IgD-negative memory B cell (primary cell): ENCODE data around the gene PCBD2. TPM values are rescaled to one million over a fixed set of nuclear protein-coding genes. Genes with fewer than 3 reads are reported as not detected.

Experiments
- H3K27ac Mint-ChIP-seq, 3 donors: one replicate each; pipeline ENCODE4 v1.8.0; 2020 to 2022; ENCODE audit warnings: mild to moderate bottlenecking in 3 of 3, mixed read lengths in 3 of 3, moderate library complexity in 1 of 3
- H3K27me3 Mint-ChIP-seq: one replicate; pipeline ENCODE4 v1.8.0; 2021; ENCODE audit warnings: mixed read lengths
- H3K36me3 Mint-ChIP-seq: one replicate; pipeline ENCODE4 v1.8.0; 2020; ENCODE audit warnings: mild to moderate bottlenecking, mixed read lengths
- H3K4me1 Mint-ChIP-seq, 3 donors: one replicate each; pipeline ENCODE4 v1.8.0; 2020 to 2022; ENCODE audit warnings: mixed read lengths in 3 of 3, mild to moderate bottlenecking in 1 of 3
- H3K4me3 Mint-ChIP-seq, 4 donors: one replicate each; pipeline ENCODE4 v1.8.0; 2020 to 2022; ENCODE audit warnings: mild to moderate bottlenecking in 4 of 4, mixed read lengths in 4 of 4, moderate library complexity in 3 of 4
- H3K9me3 Mint-ChIP-seq, 3 donors: one replicate each; pipeline ENCODE4 v1.8.0; 2020 to 2021; ENCODE audit warnings: mixed read lengths in 3 of 3, mild to moderate bottlenecking in 1 of 3
- polyA plus RNA-seq: library from polyadenylated mRNA; unstranded; fragments of 300-500 nt; fragmentation: Illumina TruSeq; gene quantifications from one replicate; pipeline ENCODE4 v1.2.3, GENCODE V29; 2021

PCBD2 gene
- polyA plus RNA-seq, 1 donor from 2014 or later = 13.9 TPM

DNA sequence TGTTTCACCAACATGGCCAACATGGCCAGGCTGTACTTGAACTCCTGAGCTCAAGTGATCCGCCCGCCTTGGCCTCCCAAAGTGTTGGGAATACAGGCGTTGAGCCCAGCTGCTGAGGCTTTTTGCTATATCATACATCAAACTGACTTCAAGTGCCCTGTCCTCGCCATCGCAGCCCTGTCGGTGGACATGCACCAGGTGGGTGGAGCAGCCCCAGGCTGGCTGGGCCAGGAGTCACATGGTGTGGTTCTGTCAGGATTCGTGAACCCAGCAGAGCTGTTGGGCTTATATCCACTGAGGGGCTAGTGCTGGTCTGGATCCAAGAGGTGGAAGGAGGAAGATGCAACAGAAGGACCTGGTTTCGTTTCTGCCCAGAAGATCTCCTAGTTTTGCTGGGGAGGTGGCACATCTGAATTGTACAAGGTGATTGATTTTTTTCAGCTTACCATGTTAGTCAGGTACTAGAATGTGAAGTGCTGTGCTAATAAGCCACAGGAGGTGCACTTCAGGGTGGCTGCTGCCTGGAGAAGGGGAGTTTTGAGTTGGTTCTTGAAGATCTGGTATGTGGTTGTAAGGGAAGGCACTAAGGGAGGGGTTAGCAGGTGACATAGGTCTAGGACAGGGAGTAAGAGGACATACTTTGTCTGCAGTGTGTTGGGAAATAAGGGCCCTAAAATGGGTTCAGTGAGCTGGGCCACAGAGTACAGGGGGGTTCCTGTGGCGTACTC, 16.1 kb downstream of the PCBD2 start:
- Mint-ChIP-seq H3K4me1 (peaks cover 0 to 3% (median 2%) of the 10 kb centered on the region in 3 donors), H3K27ac (no peak overlapping the region), H3K9me3 (no peaks in the 10 kb centered on the region)

DNA sequence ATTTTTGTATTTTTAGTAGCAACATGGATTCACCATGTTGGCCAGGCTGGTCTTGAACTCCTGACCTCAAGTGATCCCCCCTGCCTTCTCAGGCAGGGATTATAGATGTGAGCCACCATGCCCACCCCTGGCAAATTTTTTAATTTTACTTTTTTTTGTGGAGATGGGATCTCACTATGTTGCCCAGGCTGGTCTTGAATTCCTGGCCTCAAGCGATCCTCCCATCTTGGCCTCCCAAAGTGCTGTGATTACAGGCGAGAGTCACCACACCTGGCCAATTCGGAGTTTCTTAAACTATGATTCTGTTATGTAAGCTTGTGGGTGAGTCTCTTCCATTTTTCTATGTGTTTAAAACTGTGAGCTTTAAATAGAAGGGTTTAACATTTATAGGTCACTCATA, 27.6 kb downstream of the PCBD2 start:
- Mint-ChIP-seq H3K4me3 (no peak overlapping the region), H3K36me3 (peaks cover 9% of the 10 kb centered on the region), H3K27ac (no peak overlapping the region)

More for the DNA sequence above, 16.1 kb downstream of the PCBD2 start:
- peaks cover 10% of the 10 kb centered on the region for H3K36me3 Mint-ChIP-seq
- H3K27me3 Mint-ChIP-seq = no peaks in the 10 kb centered on the region
- H3K4me3 Mint-ChIP-seq = no peak overlapping the region

GRCh38 chr5:134934202-134934601, 29.3 kb downstream of the PCBD2 start:
- Mint-ChIP-seq H3K27me3 (no peaks in the 10 kb centered on the region), H3K36me3 (peaks cover 8% of the 10 kb centered on the region), H3K4me3 (no peak overlapping the region), H3K4me1 (no peaks in the 10 kb centered on the region), H3K9me3 (no peaks in the 10 kb centered on the region), H3K27ac (no peak overlapping the region)

More for the DNA sequence above, 27.6 kb downstream of the PCBD2 start:
- Mint-ChIP-seq H3K9me3 (no peaks in the 10 kb centered on the region), H3K4me1 (no peaks in the 10 kb centered on the region), H3K27me3 (no peaks in the 10 kb centered on the region)

- Mint-ChIP-seq H3K4me1 (no peaks in the 10 kb centered on the region), H3K27ac (no peak overlapping the region), H3K9me3 (no peaks in the 10 kb centered on the region), H3K36me3 (peaks cover 9% of the 10 kb centered on the region), H3K27me3 (no peaks in the 10 kb centered on the region), H3K4me3 (no peak overlapping the region)
These were observed 31.0 kb downstream of the PCBD2 start for GRCh38 chr5:134935711-134936602.

DNA sequence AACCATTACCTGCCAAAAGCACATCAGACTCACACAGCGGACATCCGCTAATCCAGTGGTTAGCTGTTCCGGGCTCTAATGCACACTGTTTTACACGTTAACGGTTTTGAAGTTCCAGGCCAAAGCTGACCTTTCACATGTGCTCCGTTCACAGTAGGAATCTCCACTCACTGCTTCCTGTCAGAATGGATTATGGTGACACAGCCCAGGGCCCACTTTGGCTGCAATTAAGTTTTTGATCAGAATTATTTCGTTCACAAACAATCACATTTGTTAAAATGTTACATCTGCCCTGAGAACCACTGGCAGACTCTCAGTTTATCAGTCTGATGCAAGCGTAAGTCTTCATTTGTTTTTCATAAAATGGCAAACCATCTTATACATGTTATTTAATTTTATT, 32.6 kb downstream of the PCBD2 start:
- Mint-ChIP-seq H3K9me3 (no peaks in the 10 kb centered on the region), H3K36me3 (peaks cover 5% of the 10 kb centered on the region), H3K4me3 (no peak overlapping the region), H3K4me1 (no peaks in the 10 kb centered on the region), H3K27ac (no peak overlapping the region), H3K27me3 (no peaks in the 10 kb centered on the region)

DNA sequence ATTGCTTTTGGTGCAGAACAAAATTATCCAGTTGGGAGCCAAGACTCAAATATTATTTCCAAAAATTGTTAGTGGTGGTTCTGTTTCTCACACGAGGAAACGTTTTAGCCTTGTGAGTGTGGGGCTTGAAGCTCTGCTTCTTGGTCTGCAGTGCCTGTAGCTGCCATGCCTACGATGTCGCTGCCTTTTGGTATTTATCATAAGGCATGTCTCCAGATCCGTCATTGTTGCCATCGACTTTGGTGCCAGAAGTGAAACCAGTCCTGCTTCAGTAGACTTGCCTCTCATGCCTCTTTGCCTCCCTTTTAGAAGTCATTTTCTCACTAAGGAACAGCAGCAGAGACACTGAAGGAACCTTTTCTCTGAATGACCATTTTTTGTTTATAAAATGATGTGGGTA, 33.1 kb downstream of the PCBD2 start:
- H3K4me1 Mint-ChIP-seq = no peaks in the 10 kb centered on the region
- H3K27me3 Mint-ChIP-seq = no peaks in the 10 kb centered on the region
- H3K27ac Mint-ChIP-seq = no peak overlapping the region
- H3K9me3 Mint-ChIP-seq = no peaks in the 10 kb centered on the region
- peaks cover 5% of the 10 kb centered on the region for H3K36me3 Mint-ChIP-seq
- H3K4me3 Mint-ChIP-seq = no peak overlapping the region

- Mint-ChIP-seq H3K9me3 (no peaks in the 10 kb centered on the region), H3K4me1 (no peaks in the 10 kb centered on the region), H3K27ac (no peak overlapping the region), H3K36me3 (peaks cover 5% of the 10 kb centered on the region), H3K27me3 (no peaks in the 10 kb centered on the region), H3K4me3 (no peak overlapping the region)
These were observed 34.6 kb downstream of the PCBD2 start for GRCh38 chr5:134939500-134939899.

- Mint-ChIP-seq H3K27ac (no peak overlapping the region), H3K4me1 (no peaks in the 10 kb centered on the region), H3K27me3 (no peaks in the 10 kb centered on the region), H3K9me3 (no peaks in the 10 kb centered on the region), H3K36me3 (peaks cover 5% of the 10 kb centered on the region), H3K4me3 (no peak overlapping the region)
These were observed 38.6 kb downstream of the PCBD2 start for GRCh38 chr5:134943547-134943946.

DNA sequence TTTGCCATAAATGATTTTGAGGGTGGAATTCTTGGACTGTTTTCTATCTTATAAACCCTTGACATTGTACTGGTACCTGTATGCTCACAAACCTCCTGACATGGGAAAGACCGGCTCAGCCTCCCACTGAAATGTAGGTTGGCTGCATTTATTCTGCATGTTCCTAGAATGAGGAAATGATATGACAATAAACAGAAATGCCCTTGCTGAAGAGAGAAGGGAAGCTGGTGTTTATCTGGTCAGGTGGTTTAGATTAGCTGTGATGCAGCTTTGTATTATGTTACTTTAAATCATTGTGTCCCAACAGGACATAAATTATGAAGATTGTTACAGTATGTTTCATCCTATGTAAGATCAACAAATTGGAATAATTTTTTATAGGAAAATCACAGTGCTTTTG, 39.7 kb downstream of the PCBD2 start:
- H3K9me3 Mint-ChIP-seq = no peaks in the 10 kb centered on the region
- no peak overlapping the region for H3K4me3 Mint-ChIP-seq

DNA sequence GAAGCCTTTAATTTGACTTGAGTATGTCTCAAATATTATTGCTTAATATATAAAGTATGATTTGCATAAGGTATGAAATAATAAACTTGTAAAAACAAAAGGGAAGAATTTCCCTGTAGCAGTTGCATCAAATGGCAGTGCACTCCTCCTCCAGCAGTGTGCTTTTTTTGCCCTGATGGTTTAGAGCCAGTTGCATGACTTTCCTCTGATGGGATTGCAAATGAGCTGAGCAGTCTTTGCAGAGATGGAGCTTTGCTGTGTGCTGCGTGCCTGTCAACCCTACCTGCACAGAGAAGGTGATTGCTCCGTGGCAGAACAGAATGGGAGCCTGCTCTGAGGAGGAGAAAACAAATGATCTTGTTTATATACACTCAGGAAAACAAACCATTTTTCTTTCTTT, 40.1 kb downstream of the PCBD2 start:
- no peaks in the 10 kb centered on the region for H3K4me1 Mint-ChIP-seq
- no peaks in the 10 kb centered on the region for H3K36me3 Mint-ChIP-seq
- no peak overlapping the region for H3K4me3 Mint-ChIP-seq
- H3K27me3 Mint-ChIP-seq = no peaks in the 10 kb centered on the region
- H3K27ac Mint-ChIP-seq = no peak overlapping the region
- H3K9me3 Mint-ChIP-seq = no peaks in the 10 kb centered on the region

More for the DNA sequence above, 39.7 kb downstream of the PCBD2 start:
- H3K27ac Mint-ChIP-seq = no peak overlapping the region
- H3K27me3 Mint-ChIP-seq = no peaks in the 10 kb centered on the region
- no peaks in the 10 kb centered on the region for H3K4me1 Mint-ChIP-seq
- peaks cover under 1% of the 10 kb centered on the region for H3K36me3 Mint-ChIP-seq

DNA sequence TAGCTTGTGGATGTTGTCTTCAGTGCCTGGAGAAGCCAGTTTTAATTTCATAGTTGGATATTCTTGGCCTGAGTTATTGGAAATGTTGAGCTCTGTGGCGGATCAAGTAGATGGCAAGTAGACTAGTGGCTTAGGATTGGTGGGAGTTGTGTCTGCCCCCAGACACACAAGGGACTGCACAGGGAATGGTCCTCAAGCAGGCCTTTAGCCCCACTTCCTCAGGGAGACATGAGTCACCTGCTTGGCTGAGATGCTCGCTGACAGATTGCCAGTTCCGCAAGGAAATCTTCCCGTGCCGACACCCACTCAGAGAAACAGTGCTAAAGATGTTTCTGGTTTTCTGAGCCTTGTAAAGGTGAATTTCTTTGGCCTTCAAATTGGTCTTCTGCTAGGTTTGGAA, 44.0 kb downstream of the PCBD2 start:
- H3K4me1 Mint-ChIP-seq = no peaks in the 10 kb centered on the region
- H3K9me3 Mint-ChIP-seq = no peaks in the 10 kb centered on the region
- no peak overlapping the region for H3K27ac Mint-ChIP-seq
- H3K36me3 Mint-ChIP-seq = peaks cover 10% of the 10 kb centered on the region
- no peaks in the 10 kb centered on the region for H3K27me3 Mint-ChIP-seq
- no peak overlapping the region for H3K4me3 Mint-ChIP-seq

DNA sequence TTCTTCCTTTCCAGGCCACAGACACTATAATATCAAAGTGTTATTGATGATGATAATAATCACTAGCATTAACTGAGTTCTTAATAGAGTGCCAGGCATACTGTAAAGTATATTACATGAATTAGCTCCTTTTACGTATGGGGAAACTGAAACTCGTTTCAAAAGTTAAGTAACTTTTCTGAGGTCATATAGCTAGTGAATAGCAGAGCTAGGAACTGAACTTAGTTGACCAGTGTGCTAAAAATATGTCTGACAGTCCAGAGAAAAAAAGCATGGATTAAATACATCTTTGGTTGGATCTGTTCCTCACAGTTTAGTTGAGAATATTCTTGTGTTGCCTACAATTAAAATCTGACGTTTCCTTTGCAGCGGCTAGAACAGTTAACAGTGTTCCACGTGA, 44.4 kb downstream of the PCBD2 start:
- Mint-ChIP-seq H3K4me1 (no peaks in the 10 kb centered on the region), H3K27me3 (no peaks in the 10 kb centered on the region), H3K27ac (no peak overlapping the region), H3K36me3 (peaks cover 12% of the 10 kb centered on the region), H3K9me3 (no peaks in the 10 kb centered on the region), H3K4me3 (no peak overlapping the region)

GRCh38 chr5:134957920-134958608, 53.1 kb downstream of the PCBD2 start:
- Mint-ChIP-seq H3K27me3 (no peaks in the 10 kb centered on the region), H3K4me3 (no peak overlapping the region), H3K27ac (no peak overlapping the region)

DNA sequence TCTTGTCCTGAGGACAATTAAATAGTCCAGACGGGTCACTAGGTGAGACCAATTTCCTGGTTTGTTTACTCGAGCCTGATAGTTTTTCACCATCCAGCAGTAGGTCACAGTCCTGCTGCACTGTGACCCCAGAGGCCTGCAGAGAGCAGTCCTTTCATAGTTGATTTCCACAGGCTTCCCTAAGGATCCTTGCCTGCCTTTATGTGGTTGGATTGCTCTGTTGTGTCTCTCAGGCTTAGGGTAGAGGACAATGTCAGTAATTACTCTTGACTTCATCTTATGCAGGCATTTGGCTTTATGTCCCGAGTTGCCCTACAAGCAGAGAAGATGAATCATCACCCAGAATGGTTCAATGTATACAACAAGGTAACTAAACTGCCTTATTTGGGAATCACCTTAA, 53.8 kb downstream of the PCBD2 start:
- Mint-ChIP-seq H3K9me3 (peaks cover 0 to 5% (median 0%) of the 10 kb centered on the region in 3 donors), H3K4me1 (no peaks in the 10 kb centered on the region), H3K4me3 (no peak overlapping the region), H3K27me3 (no peaks in the 10 kb centered on the region), H3K36me3 (peaks cover 8% of the 10 kb centered on the region), H3K27ac (peak overlapping the region in 1 of 3 donors; percentile 69)

More at GRCh38 chr5:134957920-134958608, 53.1 kb downstream of the PCBD2 start:
- no peaks in the 10 kb centered on the region for H3K4me1 Mint-ChIP-seq
- peaks cover 0 to 5% (median 0%) of the 10 kb centered on the region in 3 donors for H3K9me3 Mint-ChIP-seq
- peaks cover 8% of the 10 kb centered on the region for H3K36me3 Mint-ChIP-seq

GRCh38 chr5:134963098-134963497, 58.2 kb downstream of the PCBD2 start:
- no peak overlapping the region for H3K4me3 Mint-ChIP-seq
- no peaks in the 10 kb centered on the region for H3K4me1 Mint-ChIP-seq
- H3K36me3 Mint-ChIP-seq = peaks cover 8% of the 10 kb centered on the region
- H3K27me3 Mint-ChIP-seq = no peaks in the 10 kb centered on the region
- no peak overlapping the region for H3K27ac Mint-ChIP-seq
- H3K9me3 Mint-ChIP-seq = no peaks in the 10 kb centered on the region
